ENCODE results near the gene SFXN5.

Gene SFXN5

GRCh38 chr2:72940786-72941185 is 130.7 kb downstream of the SFXN5 start:
- no peak overlapping the region for H3K27ac ChIP-seq
- H4K20me1 ChIP-seq (ENCODE audit: insufficient read depth) = no peaks in the 10 kb centered on the region
- no peak overlapping the region for H2AFZ ChIP-seq (ENCODE audit: low read depth)
- no peaks in the 10 kb centered on the region for H3K4me1 ChIP-seq (ENCODE audit: low read depth, poor library complexity, severe bottlenecking)
- no peak for TF ChIP-seq CTCF (conservative IDR thresholded peaks at IDR 0.05; ENCODE audit: low read depth, low read length)
- H3K9ac ChIP-seq = no peak overlapping the region
- H3K79me2 ChIP-seq (ENCODE audit: insufficient read depth, low read depth) = no peaks in the 10 kb centered on the region
- no peak overlapping the region for H3K4me3 ChIP-seq (IDR thresholded peaks at IDR 0.05; ENCODE audit: insufficient read depth, low read depth, low read length)
- no peak overlapping the region for H3K4me2 ChIP-seq
- no peaks in the 10 kb centered on the region for H3K27me3 ChIP-seq (ENCODE audit: insufficient read depth, low read depth)
- no peaks in the 10 kb centered on the region for H3K36me3 ChIP-seq (ENCODE audit: insufficient read depth)

GRCh38 chr2:72940361-72940760 is 131.2 kb downstream of the SFXN5 start:
- Histone ChIP-seq H2AFZ (ENCODE audit: low read depth) (no peak overlapping the region), H3K4me2 (no peak overlapping the region), H3K79me2 (ENCODE audit: insufficient read depth, low read depth) (no peaks in the 10 kb centered on the region), H3K4me1 (ENCODE audit: low read depth, poor library complexity, severe bottlenecking) (no peaks in the 10 kb centered on the region), H3K4me3 (IDR thresholded peaks at IDR 0.05; ENCODE audit: insufficient read depth, low read depth, low read length) (no peak overlapping the region), H3K9ac (no peak overlapping the region), H3K36me3 (ENCODE audit: insufficient read depth) (no peaks in the 10 kb centered on the region), H3K27ac (no peak overlapping the region), H4K20me1 (ENCODE audit: insufficient read depth) (no peaks in the 10 kb centered on the region), H3K27me3 (ENCODE audit: insufficient read depth, low read depth) (no peaks in the 10 kb centered on the region)
- no peak for TF ChIP-seq CTCF (conservative IDR thresholded peaks at IDR 0.05; ENCODE audit: low read depth, low read length)

GRCh38 chr2:72938455-72938854 is 133.1 kb downstream of the SFXN5 start:
- Histone ChIP-seq H3K79me2 (ENCODE audit: insufficient read depth, low read depth) (no peaks in the 10 kb centered on the region), H3K27me3 (ENCODE audit: insufficient read depth, low read depth) (no peaks in the 10 kb centered on the region), H2AFZ (ENCODE audit: low read depth) (no peak overlapping the region), H3K27ac (no peak overlapping the region), H3K4me3 (IDR thresholded peaks at IDR 0.05; ENCODE audit: insufficient read depth, low read depth, low read length) (no peak overlapping the region), H3K4me1 (ENCODE audit: low read depth, poor library complexity, severe bottlenecking) (no peaks in the 10 kb centered on the region), H4K20me1 (ENCODE audit: insufficient read depth) (no peaks in the 10 kb centered on the region), H3K4me2 (no peak overlapping the region), H3K9ac (no peak overlapping the region), H3K36me3 (ENCODE audit: insufficient read depth) (no peaks in the 10 kb centered on the region)
- no peak for TF ChIP-seq CTCF (conservative IDR thresholded peaks at IDR 0.05; ENCODE audit: low read depth, low read length)

- no peaks in the 10 kb centered on the region for H3K27me3 ChIP-seq (ENCODE audit: insufficient read depth, low read depth)
- no peak for TF ChIP-seq CTCF (conservative IDR thresholded peaks at IDR 0.05; ENCODE audit: low read depth, low read length)
- H3K79me2 ChIP-seq (ENCODE audit: insufficient read depth, low read depth) = no peaks in the 10 kb centered on the region
- no peak overlapping the region for H3K4me3 ChIP-seq (IDR thresholded peaks at IDR 0.05; ENCODE audit: insufficient read depth, low read depth, low read length)
- no peak overlapping the region for H3K4me2 ChIP-seq
- H3K9ac ChIP-seq = no peak overlapping the region
- no peak overlapping the region for H2AFZ ChIP-seq (ENCODE audit: low read depth)
- H4K20me1 ChIP-seq (ENCODE audit: insufficient read depth) = no peaks in the 10 kb centered on the region
- H3K4me1 ChIP-seq (ENCODE audit: low read depth, poor library complexity, severe bottlenecking) = no peaks in the 10 kb centered on the region
- no peak overlapping the region for H3K27ac ChIP-seq
- H3K36me3 ChIP-seq (ENCODE audit: insufficient read depth) = no peaks in the 10 kb centered on the region
Measured at GRCh38 chr2:72937356-72937669, 134.2 kb downstream of the SFXN5 start.

Data from KMS-11 (cell line).